Transverse colon (tissue), 4 donors: ENCODE data around the gene HPSE2. TPM values are rescaled to one million over a fixed set of nuclear protein-coding genes. Genes with fewer than 3 reads are reported as not detected.
A peak's percentile ranks its signal among the peaks of the same experiment; 100 is the strongest.

Experiments
- DNase-seq: peaks from one replicate; pipeline ENCODE4 v3.0.0-alpha.2; 2019
- H3K27ac ChIP-seq, 4 donors: fragments of 200-600 bp; sonication (generic); 2 replicates each; pipeline ENCODE4 v1.5.1; 2016 to 2018; ENCODE audit warnings: inconsistent platforms in 4 of 4
- H3K27me3 ChIP-seq: fragments of 200-600 bp; sonication (generic); 2 replicates; pipeline ENCODE4 v1.5.1; 2017; ENCODE audit warnings: inconsistent platforms
- H3K36me3 ChIP-seq, 4 donors: fragments of 200-600 bp; sonication (generic); 2 replicates each; pipeline ENCODE4 v1.5.1; 2017 to 2019; ENCODE audit warnings: inconsistent platforms in 4 of 4
- H3K4me1 ChIP-seq, 4 donors: fragments of 200-600 bp; sonication (generic); 2 replicates each; pipeline ENCODE4 v1.5.1; 2017 to 2020; ENCODE audit warnings: inconsistent platforms in 4 of 4
- H3K4me3 ChIP-seq, 4 donors: fragments of 200-600 bp; sonication (generic); 1 replicate in 1 of 4; 2 replicates in 3 of 4; pipeline versions ENCODE4 v1.5.1 to v1.6.1; 2017 to 2019; ENCODE audit warnings: inconsistent platforms in 4 of 4
- H3K9me3 ChIP-seq, 2 donors: fragments of 200-600 bp; sonication (generic); 2 replicates each; pipeline ENCODE4 v1.5.1; 2017 to 2019; ENCODE audit warnings: inconsistent platforms in 2 of 2
- EP300 ChIP-seq: sonication (generic); formaldehyde crosslinking; IDR thresholded peaks from one replicate; pipeline ENCODE4 v1.6.1; 2017; ENCODE audit warnings: antibody characterized with exemption, low read depth
- POLR2A ChIP-seq: fragments of 450-650 bp; IDR thresholded peaks from one replicate; pipeline ENCODE4 v1.6.1; 2016; ENCODE audit warnings: antibody characterized with exemption, mild to moderate bottlenecking, moderate library complexity
- POLR2AphosphoS5 ChIP-seq, 3 donors: sonication (generic); formaldehyde crosslinking; IDR thresholded peaks; one replicate each; pipeline ENCODE4 v1.6.1; 2016; ENCODE audit warnings: antibody characterized with exemption in 3 of 3
- WGBS, 2 donors: methylation state at CpG; one replicate each; pipeline ENCODE4 v1.1.5; 2018; ENCODE audit warnings: low coverage in 1 of 2; 5-methylcytosine and 5-hydroxymethylcytosine counted together
- in situ Hi-C, 4 donors: fragments of 200-750 bp; cut with MboI; loops; one replicate each; pipeline versions ENCODE4 v1.15.0 to v1.15.1; 2017; ENCODE audit warnings: low sequenced_read_pairs in 3 of 4, low pct_ligation_motif_present in 1 of 4, low pct_unique_long_range_greater_than_20kb in 1 of 4
- intact Hi-C: fragments of 100-400 bp; cut with DNase I; formaldehyde crosslinking; loops from one replicate; pipeline ENCODE4 v1.15.1; 2023; ENCODE audit warnings: low total_unique reads
- total RNA-seq, 4 donors: library from RNA; depleted of rRNA; stranded (reverse); fragments of >200 nt; gene quantifications; one replicate each; pipeline ENCODE4 v1.1.0, GENCODE V29; 2016
- TF ChIP-seq, protein P1 (sequence below), 5 experiments: fragments of 200-600 bp in 3 of 5; fragments of 450-650 bp in 2 of 5; sonication (generic) in 3 of 5; IDR thresholded peaks; 1 replicate in 2 of 5; 2 replicates in 3 of 5; pipeline ENCODE4 v1.5.1; 2016 to 2017; ENCODE audit warnings: antibody characterized with exemption in 5 of 5, inconsistent platforms in 3 of 5, mild to moderate bottlenecking in 2 of 5, moderate library complexity in 1 of 5

HPSE2 gene
- total RNA-seq, 4 donors from 2014 or later = 2.2 to 3.0 TPM; not detected in 2

DNA sequence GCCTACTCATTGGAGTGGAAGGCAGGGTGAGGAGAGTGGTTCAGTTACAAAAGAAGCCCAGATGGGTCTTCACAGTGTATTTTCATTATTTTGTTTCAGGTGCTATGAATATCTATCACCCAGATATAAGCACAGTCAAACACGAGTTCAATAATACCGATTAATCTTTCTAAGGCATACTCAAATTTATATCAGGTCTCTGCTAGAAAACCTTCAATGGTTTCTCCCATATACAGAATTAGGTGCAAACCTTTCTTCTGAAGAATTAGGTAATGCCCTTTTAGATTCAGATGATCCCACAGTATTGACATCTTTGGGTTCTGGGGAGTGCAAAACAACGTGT, 774.2 kb downstream of the HPSE2 start:
- DNase-seq = no peak
- 90 to 94% methylated on average over 3 of the region's 3 CpGs for WGBS, 2 donors
- H3K27me3 ChIP-seq = no peaks in the 10 kb centered on the region
- in situ Hi-C loops = loop anchor here (10.0 to 25.0 kb wide), 4 partner anchors 201 to 783 kb away; no protein-coding TSS in a partner anchor
- intact Hi-C loops = loop anchor here (10.0 kb wide), 1 partner anchor 713 kb away; no protein-coding TSS in a partner anchor
- no peaks in the 10 kb centered on the region for H3K9me3 ChIP-seq
- peak overlapping the region; percentile 53 to 71 (median 66) for H3K27ac ChIP-seq
- TF ChIP-seq, protein P1, sequence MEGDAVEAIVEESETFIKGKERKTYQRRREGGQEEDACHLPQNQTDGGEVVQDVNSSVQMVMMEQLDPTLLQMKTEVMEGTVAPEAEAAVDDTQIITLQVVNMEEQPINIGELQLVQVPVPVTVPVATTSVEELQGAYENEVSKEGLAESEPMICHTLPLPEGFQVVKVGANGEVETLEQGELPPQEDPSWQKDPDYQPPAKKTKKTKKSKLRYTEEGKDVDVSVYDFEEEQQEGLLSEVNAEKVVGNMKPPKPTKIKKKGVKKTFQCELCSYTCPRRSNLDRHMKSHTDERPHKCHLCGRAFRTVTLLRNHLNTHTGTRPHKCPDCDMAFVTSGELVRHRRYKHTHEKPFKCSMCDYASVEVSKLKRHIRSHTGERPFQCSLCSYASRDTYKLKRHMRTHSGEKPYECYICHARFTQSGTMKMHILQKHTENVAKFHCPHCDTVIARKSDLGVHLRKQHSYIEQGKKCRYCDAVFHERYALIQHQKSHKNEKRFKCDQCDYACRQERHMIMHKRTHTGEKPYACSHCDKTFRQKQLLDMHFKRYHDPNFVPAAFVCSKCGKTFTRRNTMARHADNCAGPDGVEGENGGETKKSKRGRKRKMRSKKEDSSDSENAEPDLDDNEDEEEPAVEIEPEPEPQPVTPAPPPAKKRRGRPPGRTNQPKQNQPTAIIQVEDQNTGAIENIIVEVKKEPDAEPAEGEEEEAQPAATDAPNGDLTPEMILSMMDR (IDR thresholded peaks at IDR 0.05) = no peak
- no peak for TF ChIP-seq POLR2AphosphoS5 (IDR thresholded peaks at IDR 0.05)
- TF ChIP-seq EP300 = no peak
- no peak for TF ChIP-seq POLR2A
- H3K36me3 ChIP-seq = no peaks in the 10 kb centered on the region
- peaks cover 9 to 13% (median 11%) of the 10 kb centered on the region in 4 donors for H3K4me1 ChIP-seq
- H3K4me3 ChIP-seq = no peak overlapping the region

DNA sequence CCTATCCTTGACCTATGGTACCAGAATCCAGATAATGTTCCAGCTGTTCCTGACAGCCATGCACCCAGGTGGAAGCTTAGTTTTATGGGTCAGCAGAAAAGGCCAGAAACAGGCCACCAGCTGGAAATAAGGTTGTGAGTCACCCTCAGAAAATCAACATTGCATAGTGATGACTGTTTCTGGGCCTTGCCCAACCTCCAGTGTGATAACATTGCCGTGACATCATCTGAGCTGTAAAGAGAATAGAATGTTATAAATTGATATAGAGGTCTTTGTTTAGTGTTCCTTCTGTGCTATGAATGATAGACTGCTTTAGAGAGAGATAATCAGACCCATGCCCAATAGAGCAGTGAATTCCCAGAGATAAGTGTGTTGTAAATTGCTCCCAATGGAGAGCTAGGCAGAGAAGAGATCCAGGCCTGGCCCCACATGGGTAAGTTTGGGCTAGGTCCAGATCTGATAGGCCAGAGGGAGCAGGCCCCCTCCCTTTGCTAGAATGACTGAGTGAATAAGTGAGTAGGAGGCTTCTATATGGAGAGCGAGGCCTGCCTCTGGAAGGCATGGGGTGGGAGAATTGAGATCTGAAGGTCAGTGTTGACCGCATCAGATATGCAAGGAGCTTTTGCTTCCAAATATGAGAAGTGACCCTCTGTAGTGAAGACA, 774.7 kb downstream of the HPSE2 start:
- intact Hi-C loops (loop anchor here (10.0 kb wide), 1 partner anchor 714 kb away; no protein-coding TSS in a partner anchor), in situ Hi-C loops (loop anchor here (10.0 to 25.0 kb wide), 4 partner anchors 201 to 784 kb away; no protein-coding TSS in a partner anchor)
- Histone ChIP-seq H3K4me3 (no peak overlapping the region), H3K27ac (peak overlapping the region; percentile 53 to 71 (median 66)), H3K4me1 (peaks cover 9 to 13% (median 11%) of the 10 kb centered on the region in 4 donors), H3K27me3 (no peaks in the 10 kb centered on the region), H3K9me3 (no peaks in the 10 kb centered on the region), H3K36me3 (no peaks in the 10 kb centered on the region)
- TF ChIP-seq POLR2AphosphoS5 (IDR thresholded peaks at IDR 0.05) = peak; percentile 71 to 90 (median 88)
- TF ChIP-seq EP300 = no peak
- peak; percentile 63 for DNase-seq
- 44 to 57% methylated on average over 1 to 3 of the region's 3 CpGs for WGBS, 2 donors

DNA sequence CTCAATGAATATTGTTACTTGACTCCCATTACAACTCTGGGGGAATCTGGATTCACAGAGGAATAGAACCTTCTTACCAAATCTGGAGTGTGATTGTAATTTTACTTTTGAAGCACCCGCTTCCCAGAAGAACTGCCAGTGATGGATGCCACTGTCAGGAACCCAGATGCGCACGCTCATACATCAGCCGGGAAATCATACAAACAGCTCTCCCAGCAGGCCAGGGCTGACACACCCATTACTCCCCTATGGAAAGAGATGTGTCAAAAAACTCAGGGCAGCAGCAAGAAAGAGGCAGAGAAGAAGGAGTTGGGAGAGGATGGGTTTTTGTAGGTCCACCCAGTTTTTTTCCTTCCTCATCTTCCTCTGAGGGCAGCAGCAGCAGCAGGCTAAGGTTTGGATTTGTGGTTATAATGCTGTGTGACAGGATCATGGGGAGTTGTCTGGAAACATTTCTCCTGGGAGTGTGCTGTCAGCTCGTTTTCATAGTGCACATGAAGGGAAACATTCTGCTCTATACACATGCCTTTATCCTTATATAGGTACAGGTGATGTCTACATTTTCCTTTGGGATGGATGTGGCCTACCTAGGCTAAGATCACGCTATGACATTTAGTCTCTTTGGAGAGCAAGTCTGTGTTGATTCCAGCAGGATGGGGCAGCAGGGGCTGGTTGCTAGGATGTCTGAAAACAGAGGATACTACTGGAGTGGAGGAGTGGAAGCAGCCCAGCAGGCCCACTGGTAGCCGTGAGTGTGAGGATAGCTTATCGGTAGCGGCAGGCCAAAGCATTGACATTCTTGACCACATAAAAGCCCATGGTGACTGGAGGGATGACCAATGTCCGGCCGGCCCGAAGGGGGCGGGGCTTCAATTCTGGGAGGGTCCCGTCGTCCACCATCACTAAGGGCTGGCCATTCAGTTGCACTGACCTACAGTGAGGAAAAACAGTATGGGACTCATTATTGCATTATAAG, 776.6 kb downstream of the HPSE2 start:
- DNase-seq = no peak
- Histone ChIP-seq H3K4me3 (no peak overlapping the region), H3K27me3 (no peaks in the 10 kb centered on the region), H3K9me3 (no peaks in the 10 kb centered on the region), H3K27ac (no peak overlapping the region), H3K4me1 (peaks cover 9 to 13% (median 11%) of the 10 kb centered on the region in 4 donors), H3K36me3 (no peaks in the 10 kb centered on the region)
- TF ChIP-seq EP300 (no peak), POLR2A (no peak), POLR2AphosphoS5 (IDR thresholded peaks at IDR 0.05) (no peak)
- TF ChIP-seq, protein P1 (IDR thresholded peaks at IDR 0.05) = no peak
- in situ Hi-C loops = loop anchor here in 1 of 4 donors (25.0 kb wide), 1 partner anchor 203 kb away; no protein-coding TSS in a partner anchor
- intact Hi-C loops = no loop called here
- WGBS, 2 donors = 60 to 93% methylated on average over 1 to 15 of the region's 15 CpGs

DNA sequence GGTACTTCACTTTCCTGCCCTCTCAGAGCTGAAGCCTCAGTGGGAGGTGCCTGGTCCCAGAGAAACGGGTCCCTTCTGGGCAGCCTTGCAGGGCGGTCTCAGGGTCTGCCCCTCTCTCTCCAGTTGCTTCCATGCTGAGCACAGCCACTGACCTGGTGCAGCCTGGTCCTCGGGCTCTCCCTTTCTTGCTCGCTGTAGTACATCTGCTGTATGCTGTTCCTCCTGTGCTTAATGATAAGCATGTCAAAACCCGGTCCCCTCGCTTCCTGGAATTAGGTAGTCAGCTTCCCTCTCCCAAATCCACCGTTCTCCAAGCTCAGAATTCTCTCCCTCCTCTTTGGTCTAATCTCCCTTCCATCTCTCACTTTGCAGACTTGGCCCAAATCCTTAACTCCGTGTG, 777.9 kb downstream of the HPSE2 start:
- H3K27me3 ChIP-seq = no peaks in the 10 kb centered on the region
- TF ChIP-seq, protein P1 (IDR thresholded peaks at IDR 0.05) = no peak
- TF ChIP-seq EP300 (no peak), POLR2AphosphoS5 (IDR thresholded peaks at IDR 0.05) (no peak), POLR2A (no peak)
- H3K27ac ChIP-seq = no peak overlapping the region
- in situ Hi-C loops (loop anchor here in 1 of 4 donors (25.0 kb wide), 1 partner anchor 205 kb away; no protein-coding TSS in a partner anchor), intact Hi-C loops (no loop called here)
- H3K9me3 ChIP-seq = no peaks in the 10 kb centered on the region
- DNase-seq = no peak
- WGBS, 2 donors = 54 to 86% methylated on average over 3 to 8 of the region's 8 CpGs
- no peak overlapping the region for H3K4me3 ChIP-seq
- H3K36me3 ChIP-seq = no peaks in the 10 kb centered on the region
- H3K4me1 ChIP-seq = peaks cover 9 to 13% (median 11%) of the 10 kb centered on the region in 4 donors
